RPMI7951 (cell line): ENCODE measurements around the gene ADGB. TPM values are rescaled to one million over a fixed set of nuclear protein-coding genes. Genes with fewer than 3 reads are reported as not detected.
A peak's percentile ranks its signal among the peaks of the same experiment; 100 is the strongest.

ENCODE experiments used
- DNase-seq: peaks from one replicate; pipeline ENCODE4 v3.0.0-alpha.2; 2012; ENCODE audit warnings: low read depth
- total RNA-seq: library from RNA; depleted of rRNA; stranded (reverse); fragments of >200 nt; shearing (Covaris generic); gene quantifications from 2 replicates; pipeline ENCODE4 v1.2.3, GENCODE V29; 2014

The ADGB gene
- total RNA-seq, 1 experiment from 2014 or later: not detected

GRCh38 chr6:146634022-146634421, 35.2 kb downstream of the ADGB start:
- DNase-seq: no peak

DNA sequence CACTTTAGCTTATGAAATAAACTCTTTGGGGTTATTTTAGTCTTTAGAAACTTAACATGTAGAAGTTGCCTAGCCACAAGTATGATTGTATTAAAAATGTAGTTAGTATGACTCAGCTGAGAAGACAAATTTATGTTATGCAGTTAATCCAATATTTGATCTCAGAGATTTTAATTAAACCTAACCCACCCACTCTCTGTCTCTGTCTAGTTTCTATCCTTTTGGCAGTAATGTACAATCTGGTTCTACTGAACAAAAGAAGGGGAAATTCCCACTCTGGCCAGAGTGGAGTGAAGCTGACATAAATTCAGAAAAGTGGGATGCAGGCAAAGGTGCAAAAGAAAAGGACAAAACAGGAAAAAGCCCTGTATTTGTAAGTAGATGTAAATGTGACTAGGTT, 36.4 kb downstream of the ADGB start:
- DNase-seq: no peak

GRCh38 chr6:146636481-146636880, 37.7 kb downstream of the ADGB start:
- no peak for DNase-seq

DNA sequence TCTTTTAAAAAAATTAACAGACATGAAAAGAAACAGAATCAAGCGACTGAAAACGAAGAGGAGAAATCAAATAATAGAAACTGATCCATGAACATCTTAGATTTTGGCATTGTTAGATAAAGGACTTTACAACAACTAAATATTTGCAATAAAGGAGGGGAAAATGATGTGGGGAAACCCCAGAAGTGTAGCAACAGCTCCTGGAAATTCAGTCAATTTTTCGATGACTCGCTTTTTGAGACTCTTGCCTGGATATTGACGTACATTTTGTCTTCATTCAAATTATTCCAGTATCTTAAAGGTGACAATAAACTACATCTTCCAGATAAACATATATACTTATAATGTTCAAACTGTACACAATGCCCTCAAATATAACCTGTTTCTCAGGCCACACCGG, 44.1 kb downstream of the ADGB start:
- DNase-seq: no peak

DNA sequence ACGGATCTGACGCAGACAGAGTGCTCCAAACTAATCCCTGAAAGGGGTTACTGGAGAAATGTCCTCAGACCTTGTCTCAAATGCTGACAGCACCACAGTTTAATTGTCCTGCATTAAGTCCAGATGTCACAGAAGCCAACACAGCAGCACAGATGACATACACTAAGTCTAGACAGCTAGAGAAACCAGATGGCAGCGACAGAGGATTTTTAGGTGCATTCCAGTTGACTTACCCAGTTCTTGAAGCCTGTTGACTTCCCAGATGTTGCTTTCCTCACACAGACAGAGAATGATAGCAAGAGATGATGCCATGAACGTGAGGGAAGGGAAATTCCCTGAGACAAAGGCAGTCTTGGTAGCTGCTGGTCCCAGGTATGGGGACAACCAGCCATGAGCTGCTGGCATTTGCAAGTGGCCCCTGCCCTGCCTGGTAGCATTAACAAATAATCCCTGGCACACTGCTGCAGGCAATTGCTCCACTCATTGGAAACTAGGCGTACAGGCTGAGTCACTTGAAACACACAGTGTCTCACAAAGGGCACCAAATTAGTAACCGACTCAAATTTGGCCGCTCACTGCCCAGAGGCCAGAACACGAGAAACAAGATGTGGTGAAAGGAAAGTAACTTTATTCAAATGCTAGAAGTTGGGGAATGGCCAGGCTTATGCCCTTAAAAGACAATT, 52.2 kb downstream of the ADGB start:
- peak; percentile 40 for DNase-seq

GRCh38 chr6:146651482-146651863, 52.7 kb downstream of the ADGB start:
- DNase-seq: no peak

DNA sequence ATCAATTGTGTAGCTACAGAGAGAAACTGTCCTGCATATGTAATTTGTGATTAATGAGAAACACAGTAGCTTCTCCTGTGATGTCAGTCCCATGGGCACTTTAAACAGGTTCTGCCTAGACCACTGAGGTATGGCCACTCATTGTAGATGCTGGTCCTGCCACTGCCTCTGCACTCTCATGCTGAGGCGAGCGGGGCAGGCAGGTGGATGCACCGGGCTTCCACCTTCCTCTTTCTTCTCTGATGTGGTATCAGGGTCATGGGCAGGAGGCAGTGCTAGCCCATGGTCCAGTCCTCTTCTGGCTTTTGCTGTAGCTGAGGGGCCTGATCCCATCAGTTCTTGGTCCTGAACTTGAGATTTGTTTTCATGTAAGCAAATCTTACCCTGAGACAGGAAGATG, 58.7 kb downstream of the ADGB start:
- no peak for DNase-seq

- DNase-seq: no peak
Observed at GRCh38 chr6:146664871-146665360, 66.1 kb downstream of the ADGB start.

DNA sequence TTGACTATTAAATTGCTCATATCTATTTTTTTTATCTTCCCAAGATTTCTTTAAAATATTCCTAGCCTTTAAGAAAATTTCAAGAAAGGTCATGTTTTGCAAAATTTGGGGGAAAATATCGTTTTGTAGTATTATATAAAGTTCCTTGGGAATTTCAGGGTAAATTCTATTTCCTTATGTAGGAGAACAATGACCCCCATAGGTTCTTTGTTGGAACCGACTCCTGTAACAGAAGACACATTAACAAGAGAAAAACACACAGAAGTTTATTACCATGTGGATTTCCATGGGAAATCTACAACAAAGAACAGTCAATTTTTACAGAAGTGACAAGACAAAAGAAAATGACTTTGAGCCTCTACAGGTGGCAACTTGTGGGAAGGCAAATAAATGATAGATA, 68.1 kb downstream of the ADGB start:
- no peak for DNase-seq

GRCh38 chr6:146670161-146670560, 71.4 kb downstream of the ADGB start:
- peak; percentile 14 for DNase-seq

DNA sequence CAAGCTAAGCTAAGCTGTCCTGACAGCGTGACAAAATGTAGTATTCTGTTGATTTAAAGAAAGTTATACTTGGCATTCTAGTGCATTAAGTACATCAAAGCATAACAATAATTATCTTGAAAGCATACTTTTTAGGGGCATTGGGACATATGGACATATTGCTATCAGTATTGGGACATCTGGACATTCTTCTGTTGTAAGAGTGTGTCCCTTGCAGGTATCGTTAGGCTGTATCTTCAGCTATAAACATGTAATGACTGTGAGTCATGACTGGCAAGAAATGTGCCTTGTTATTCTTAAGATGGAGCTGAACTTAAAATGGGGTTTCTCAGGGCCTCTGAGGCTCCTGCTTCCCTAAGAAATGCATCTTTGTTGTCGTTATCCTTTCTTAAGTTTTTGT, 74.3 kb downstream of the ADGB start:
- DNase-seq: no peak

- DNase-seq: no peak
Observed at GRCh38 chr6:146679386-146679785, 80.6 kb downstream of the ADGB start.

DNA sequence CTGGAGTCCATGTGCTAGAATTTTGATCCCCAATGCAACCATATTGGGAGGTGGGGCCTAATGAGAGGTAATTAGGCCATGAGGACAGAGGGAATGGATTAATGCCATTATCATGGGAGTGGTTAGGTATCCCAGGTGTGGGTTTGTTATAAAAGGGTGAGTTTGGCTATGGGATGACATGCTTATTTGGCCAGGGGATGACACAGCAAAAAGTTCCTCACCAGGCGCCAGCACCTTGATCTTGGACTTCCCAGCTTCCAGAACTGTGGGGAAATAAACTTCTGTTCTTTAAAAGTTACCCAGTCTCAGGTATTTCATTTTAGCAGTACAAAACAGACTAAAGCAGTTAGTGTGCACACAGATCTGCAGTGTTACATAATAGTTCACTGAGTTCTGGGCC, 84.1 kb downstream of the ADGB start:
- DNase-seq: no peak

- DNase-seq: no peak
Observed at GRCh38 chr6:146689806-146690205, 91.0 kb downstream of the ADGB start.

DNA sequence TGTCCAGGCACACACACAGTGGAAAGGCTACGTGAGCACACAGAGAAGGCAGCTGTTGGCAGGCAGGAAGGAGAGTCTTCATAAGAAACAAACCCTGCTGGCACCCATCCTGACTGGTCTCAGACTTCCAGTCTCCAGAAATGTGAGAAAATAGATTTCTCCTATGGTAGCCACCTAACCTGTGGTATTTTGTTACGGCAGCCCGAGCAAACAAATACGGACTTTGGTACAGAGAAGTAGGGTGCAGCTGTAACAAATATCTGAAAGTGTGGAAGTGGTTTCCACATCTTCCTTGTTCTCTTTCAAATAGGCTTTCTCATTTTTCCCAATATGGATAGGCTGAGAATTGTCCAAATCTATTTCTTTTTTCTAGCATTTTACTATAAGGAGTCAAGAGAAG, 94.6 kb downstream of the ADGB start:
- DNase-seq: no peak

DNA sequence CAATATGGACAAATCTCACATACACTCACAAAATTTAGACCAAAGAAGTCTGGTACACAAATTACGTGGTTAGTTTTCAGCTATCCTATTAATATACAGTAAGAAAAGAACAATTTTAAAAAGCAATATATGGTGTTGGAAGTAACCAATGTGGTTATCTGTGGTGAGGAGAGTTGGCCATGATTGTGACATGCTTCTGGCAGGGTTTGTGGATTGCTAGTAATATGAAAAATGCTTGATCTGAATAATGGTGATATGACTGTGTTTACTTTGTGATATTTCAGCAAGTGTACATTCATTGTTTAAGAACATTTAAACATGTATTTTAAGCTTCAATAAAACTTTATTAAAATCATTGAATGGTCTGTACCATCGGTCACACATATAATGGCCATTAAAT, 99.1 kb downstream of the ADGB start:
- DNase-seq: no peak

GRCh38 chr6:146700078-146700686, 101.4 kb downstream of the ADGB start:
- peak; percentile 75 for DNase-seq

DNA sequence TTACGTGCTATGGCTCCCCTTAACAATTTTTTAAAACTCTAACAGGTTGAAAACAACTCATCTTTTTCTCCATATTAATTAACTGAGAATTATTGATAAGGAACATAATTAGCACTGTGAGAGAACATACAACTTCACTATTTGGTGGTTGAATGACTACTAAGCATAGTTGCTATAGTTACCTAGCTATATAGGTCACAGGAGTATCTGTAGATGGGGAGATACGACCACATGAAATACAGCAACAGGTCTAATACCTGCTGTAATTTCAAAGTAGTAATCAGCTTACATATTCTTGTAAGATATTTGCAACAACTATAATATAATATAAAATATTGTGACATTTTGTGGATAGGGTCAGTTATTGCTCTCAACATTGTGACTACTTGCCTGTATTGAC, 102.9 kb downstream of the ADGB start:
- DNase-seq: no peak

- DNase-seq: no peak
Observed at GRCh38 chr6:146709036-146709622, 110.4 kb downstream of the ADGB start.

GRCh38 chr6:146719387-146719786, 120.6 kb downstream of the ADGB start:
- DNase-seq: no peak

- DNase-seq: no peak
Observed at GRCh38 chr6:146739696-146740095, 140.9 kb downstream of the ADGB start.

- DNase-seq: peak; percentile 25
Observed at GRCh38 chr6:146741609-146742008, 142.8 kb downstream of the ADGB start.

GRCh38 chr6:146753306-146753705, 154.5 kb downstream of the ADGB start:
- no peak for DNase-seq
